Epithelial cell of esophagus (primary cell): ENCODE measurements around the gene DNAH6.

Experiments used
- DNase-seq: peaks from one replicate; pipeline ENCODE4 v3.0.0; 2010; ENCODE audit warnings: low read depth
- H3K4me3 ChIP-seq: 2 replicates; pipeline ENCODE4 v1.5.1; 2011; ENCODE audit warnings: mild to moderate bottlenecking, low read length, control low read depth
- CTCF ChIP-seq: IDR thresholded peaks from 2 replicates; pipeline ENCODE4 v1.5.1; 2011; ENCODE audit warnings: low read depth, mild to moderate bottlenecking, low read length, control low read depth, inconsistent platforms; ENCODE audit not compliant: insufficient read depth; ENCODE audit errors: missing control alignments

Gene DNAH6

DNA sequence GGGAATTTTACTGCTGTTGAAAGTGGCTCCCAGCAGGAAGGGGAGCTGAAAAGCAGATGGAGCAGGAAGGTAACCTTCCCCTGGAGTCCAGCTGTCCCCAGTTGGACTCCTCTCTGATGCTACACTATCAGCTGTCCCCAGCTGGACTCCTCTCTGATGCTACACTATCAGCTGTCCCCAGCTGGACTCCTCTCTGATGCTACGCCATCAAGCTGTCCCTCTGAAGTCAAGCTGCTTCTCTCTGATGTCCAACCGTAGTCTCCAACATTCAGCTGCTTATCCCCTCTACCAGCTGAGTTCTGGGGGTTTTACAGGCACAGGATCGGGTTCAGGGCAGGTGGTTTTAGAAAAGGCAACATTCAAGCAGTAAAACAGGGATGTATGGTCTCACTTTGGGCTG lies 37.4 kb upstream of the DNAH6 start:
- no peak overlapping the region for H3K4me3 ChIP-seq
- DNase-seq = no peak
- no peak for TF ChIP-seq CTCF

DNA sequence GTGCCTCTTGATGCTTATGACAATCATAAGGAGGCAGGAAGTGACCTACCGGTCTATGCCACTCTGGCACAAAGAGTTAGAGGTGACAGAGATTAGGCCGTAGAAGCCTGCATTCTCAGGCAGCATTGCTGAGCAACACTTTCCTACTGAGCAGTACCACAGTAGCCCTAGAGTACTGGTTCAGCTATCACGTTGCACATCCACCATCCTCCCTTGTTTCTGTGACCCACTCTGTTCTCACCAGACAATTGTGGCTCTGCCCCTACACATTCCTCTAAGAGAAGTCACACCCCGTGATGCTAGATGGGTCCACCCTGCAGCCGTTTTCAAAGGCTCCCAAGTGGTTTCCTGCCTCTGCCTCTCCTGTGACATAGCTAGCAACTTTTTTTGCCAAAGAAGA lies 34.6 kb upstream of the DNAH6 start:
- DNase-seq = peak; percentile 41
- no peak for TF ChIP-seq CTCF
- H3K4me3 ChIP-seq = no peak overlapping the region

DNA sequence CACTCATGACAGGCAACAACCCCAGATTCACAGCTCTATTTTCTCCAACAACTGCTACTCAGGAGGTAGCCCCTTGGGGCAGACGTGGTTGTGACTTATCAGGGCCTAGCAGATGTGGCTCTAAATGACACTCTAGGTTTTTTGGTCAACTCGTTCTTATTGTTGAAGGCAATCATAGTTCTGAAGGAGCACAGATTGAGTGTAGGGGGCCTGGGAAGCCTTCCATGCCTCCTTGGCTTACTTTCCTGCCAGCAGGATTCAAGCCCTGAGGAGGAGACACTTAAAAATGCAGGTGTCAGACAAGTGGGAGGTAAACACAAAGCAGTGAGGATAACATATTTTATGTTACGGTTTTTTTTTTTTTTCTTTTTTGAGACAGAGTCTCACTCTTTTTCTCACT lies 33.7 kb upstream of the DNAH6 start:
- DNase-seq = no peak
- H3K4me3 ChIP-seq = no peak overlapping the region
- TF ChIP-seq CTCF = no peak

GRCh38 chr2:84483320-84483719 lies 33.0 kb upstream of the DNAH6 start:
- DNase-seq = no peak
- H3K4me3 ChIP-seq = no peak overlapping the region
- no peak for TF ChIP-seq CTCF

GRCh38 chr2:84486441-84487115 lies 29.7 kb upstream of the DNAH6 start:
- H3K4me3 ChIP-seq = no peak overlapping the region
- no peak for DNase-seq
- TF ChIP-seq CTCF = no peak

DNA sequence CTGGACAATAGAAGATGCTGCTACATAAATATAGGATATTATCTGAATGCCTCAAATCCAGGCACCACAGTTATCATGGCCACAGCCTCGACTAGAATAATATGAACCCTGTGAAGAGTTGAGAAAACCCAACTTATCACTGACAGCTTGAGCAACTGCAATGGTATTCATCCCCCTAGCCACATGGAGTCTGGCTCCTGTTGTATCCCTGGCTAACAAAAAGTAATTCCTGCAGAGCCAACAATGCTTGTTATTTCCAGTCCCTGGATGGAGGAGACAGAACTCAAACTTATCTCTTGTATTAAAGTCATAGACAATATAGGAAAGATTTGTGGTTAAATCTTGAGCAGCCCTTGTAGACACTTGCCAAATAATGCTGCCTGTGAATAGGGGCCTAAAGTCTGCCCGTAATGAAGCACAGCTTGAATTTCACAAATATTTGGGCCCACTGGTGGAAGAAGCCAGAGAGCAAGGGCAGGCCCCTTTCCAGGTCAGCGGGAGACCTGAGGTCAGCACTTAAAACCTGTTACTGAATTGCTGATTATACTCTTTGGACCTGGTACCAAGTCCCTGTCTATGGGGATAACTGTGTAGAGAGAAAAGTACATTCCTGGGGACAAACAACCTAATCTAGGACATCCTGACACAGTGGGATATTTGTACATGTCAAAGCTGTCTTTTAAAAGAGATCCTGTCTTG lies 28.9 kb upstream of the DNAH6 start:
- H3K4me3 ChIP-seq = no peak overlapping the region
- DNase-seq = no peak
- no peak for TF ChIP-seq CTCF

- no peak for DNase-seq
- TF ChIP-seq CTCF = no peak
Measured at GRCh38 chr2:84491256-84491655, 25.0 kb upstream of the DNAH6 start.

More at GRCh38 chr2:84491256-84491655, 25.0 kb upstream of the DNAH6 start:
- no peak overlapping the region for H3K4me3 ChIP-seq
